SIG-M5 (cell line): ENCODE data around the gene NCOA1.
"Not testable (repeated sequence)": the region's sequence is repeated elsewhere in the genome, so short reads cannot be mapped to it uniquely, and the experiment has no call there.

Experiments used
- DNase-seq: peaks from one replicate; lab custom pipeline; 2025; lab: John Stamatoyannopoulos, UW

The NCOA1 gene

DNA sequence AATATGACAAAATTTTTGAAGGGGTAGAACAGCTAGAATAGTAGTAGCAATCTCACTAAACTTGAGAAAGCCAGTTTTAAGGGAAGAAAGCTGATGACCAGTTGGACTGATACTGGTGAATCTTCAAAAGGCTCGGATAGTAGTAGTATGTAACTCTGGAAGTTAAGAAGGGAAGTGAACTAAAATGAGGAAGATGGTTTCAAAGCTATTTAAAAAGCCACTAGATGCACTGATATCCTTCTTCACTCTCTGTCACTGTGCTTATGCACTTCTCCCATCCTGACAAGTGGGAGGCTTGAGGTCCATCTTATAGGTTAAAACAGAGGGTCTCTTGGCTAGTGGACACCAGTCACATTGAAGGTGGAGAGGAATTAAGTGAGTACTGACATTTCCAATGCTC lies 141.1 kb downstream of the NCOA1 start:
- DNase-seq = no peak

DNA sequence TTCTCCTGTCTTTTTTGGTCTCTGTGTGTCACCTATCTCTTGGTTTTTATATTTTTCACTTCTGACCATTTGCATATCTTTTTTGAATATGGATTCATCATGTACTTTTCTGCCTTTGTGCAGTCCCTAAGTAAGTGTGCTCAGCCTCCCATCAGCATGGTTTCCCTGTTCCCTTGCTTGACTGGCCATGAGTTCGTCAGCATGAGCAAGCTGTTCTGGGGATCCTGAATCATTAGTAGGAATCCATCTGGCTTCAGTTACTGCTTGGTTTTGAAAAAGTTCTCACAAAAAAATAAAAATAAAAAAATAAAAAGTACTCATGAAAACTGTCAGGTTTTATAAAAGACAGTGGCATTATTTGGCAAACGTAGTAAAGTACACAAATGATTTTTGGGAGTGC lies 144.1 kb downstream of the NCOA1 start:
- DNase-seq = no peak

DNA sequence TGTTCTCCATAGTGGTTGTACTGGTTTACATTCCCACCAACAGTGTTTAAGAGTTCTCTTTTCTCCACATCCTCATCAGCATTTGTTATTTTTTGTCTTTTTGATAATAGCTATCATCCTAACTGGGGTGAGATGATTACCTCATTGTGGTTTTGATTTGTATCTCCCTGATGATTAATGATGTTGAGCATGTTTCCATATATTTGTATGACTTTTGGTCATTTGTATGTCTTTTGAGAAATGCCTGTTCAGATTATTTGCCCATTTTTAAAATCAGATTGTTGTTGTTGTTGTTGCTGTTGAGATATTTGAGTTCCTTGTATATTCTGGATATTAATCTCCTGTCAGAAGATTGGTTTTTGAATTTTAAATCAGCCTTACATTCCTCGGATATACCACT lies 147.5 kb downstream of the NCOA1 start:
- no peak for DNase-seq

DNA sequence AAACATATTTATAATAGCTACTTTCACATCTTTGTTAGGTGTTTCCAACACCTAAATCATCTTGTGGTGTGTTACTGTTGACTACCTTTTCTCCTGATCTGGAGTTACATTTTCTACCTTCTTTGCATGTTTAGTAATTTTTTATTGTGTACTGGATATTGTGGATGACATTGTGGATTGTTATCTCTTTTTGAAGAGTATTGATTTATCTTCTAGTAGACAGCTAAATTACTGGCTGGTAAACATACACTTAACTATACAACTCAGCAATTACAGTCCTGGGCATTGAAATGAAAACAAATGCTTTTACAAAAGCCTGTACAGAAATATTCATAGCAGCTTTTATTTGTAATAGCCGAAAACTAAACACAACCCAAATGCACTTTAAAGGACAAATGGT lies 151.3 kb downstream of the NCOA1 start:
- DNase-seq = no peak

DNA sequence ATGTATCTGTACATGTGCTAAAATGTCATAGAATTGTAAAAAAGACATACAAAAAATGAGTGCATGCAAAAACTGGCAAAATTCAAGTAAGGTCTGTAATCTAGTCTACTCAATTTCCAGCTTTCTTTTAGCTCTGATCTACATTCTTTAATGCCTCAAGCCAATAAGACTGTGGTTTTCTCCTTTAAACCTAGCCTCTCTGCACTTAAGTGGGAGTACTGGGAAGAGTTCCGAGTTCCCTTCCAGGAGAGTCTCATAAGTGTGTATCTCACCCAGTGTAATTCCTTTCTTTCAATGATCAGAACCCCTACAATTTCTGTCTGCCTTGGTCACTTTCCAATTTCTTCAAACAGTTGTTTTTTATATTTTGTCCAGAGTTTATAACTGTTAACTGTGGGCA lies 152.0 kb downstream of the NCOA1 start:
- DNase-seq = no peak

DNA sequence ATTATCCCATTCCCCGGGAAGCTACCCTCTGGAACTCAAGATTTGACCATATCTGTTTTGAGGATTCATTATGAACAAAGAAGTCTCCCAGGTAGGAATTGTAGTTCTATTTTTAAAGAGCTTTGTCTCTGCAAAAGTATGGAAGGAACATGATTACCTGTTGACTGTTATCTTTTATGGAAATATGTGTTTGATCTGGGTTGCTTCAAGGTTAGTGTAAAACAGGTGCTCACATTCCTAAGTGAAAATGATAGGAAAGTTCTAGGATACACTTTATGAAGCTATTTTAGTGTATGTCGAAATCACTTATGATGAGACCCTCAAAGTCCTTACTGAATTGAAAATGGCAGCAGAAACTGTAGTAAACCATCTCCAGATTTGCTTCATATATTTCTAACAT lies 153.0 kb downstream of the NCOA1 start:
- no peak for DNase-seq

DNA sequence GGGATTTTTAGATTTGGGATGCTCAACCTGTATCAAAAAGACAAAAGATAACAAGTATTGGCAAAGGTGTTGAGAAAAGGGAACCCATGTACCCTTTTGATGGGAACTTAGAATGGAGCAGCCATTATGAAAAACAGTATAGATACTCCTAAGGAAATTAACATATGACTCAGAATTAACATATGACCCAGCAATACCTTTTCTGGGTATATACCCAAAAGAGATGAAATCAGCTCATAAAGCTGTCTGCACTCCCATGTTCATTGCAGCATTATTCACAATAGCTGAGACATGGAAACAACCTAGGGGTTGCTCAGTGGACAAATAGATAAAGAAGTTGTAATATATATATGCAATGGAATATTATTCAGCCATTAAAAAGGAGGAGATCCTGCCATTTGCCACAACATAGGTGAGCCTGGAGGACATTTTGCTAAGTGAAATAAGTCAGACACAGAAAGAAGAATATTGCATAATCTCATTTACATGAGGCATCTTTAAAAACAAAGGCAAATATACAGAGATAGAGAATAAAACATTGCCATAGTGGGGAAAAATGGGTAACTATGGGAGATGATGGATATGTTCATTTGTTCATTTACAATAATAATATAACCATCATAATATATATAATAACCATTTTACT lies 160.1 kb downstream of the NCOA1 start:
- DNase-seq = no peak

DNA sequence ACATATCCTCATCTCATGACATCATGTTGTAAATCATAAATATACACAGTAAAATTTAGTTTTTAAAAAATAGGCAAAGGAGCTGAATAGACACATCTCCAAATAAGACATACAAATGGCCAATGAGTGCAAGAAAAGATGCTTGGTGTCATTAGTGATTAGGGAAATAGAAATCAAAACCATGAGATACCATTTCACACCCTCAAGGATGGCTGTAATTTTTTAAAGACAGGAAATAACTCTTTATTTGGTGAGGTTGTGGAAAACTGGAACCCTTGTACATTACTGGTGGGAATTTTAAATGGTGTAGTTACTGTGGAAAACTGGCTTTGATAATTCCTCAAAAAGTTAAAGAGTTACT lies 160.6 kb downstream of the NCOA1 start:
- DNase-seq = no peak

DNA sequence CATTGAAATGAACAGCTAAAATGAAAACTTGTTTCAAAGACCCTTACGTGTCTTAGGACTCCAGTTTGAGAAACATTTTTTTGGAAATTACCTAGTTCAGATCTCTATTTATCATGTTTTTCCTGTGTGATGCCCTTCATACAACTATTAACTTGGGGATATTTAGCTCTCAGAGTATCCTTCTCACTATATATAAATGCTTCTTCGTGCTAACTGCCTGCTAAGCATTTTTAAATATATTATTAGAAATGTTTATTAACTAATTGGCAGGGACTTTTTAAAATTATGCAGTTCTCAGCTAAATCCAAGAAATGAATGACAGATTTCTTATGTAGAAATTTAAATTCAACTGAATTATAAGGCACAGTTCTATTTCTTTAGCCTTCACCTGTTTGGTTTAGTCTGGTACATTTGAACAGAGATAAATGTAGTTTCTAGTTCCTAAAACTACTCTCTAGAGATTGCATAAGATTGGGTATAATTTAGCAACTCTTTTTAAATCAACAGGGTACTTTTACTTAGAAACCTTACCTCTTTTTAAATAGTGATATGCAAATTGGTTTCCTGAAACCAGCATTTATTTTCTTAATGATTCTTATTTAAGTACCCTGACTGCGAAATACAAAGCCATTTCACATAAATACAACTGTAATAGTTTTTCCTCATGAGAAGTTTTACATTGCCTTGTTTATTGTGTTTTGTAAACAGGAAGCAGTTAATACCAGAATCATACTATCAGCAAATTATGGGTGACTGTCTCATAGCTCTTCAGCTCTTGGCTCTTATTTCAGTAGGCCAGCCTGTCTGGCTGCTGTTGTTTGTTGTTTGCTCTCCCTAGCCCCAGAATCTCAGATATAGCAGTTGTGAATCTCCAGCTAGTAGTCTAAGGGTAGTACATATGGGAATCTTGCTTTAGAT lies 161.5 kb downstream of the NCOA1 start:
- DNase-seq = no peak

DNA sequence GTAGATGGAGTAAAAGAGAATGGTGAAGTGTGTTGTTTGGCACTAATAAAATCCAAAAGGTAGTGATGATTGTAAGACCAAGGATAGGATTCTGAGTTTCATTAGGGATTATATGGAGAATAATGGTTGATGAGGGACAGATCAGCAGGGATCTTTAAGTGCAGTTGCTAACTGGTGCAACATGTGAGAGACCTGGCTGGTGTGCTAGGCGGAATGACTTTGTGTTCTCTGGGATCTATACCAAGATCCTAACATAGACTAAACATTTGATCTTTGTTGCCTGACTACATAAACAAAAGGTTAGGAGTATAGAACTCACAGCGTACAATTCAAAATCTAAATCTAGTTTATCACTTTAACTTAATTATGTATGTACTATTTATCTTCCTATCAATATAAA lies 166.8 kb downstream of the NCOA1 start:
- DNase-seq = no peak

DNA sequence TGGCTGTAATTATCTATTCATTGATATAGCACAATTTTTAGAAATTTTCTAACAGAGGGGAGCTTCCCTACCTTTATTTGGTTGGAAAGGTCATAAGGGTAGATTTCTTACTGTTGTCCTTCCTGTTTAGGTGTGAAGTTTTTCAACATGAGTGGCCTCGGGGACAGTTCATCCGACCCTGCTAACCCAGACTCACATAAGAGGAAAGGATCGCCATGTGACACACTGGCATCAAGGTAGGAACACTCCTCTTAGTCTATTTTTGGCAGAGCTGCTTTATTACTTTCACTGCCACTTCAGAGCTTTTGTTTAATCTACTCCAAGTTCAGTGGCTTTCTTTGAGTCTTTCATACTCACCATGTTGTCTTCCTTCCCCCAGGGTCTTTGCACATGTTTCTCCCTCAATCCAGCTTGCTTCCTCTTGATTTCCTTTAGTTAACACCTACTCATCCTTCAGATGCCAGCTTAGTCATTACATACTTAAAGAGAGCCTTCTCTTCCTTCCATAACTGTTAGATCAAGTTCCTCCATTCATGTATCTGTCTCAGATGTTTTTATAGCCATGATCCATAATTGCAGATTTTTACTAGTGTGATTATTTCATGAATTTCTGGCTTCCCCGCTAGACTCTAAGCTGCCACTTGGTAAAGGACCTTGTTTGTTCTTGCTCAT lies 167.6 kb downstream of the NCOA1 start:
- no peak for DNase-seq

DNA sequence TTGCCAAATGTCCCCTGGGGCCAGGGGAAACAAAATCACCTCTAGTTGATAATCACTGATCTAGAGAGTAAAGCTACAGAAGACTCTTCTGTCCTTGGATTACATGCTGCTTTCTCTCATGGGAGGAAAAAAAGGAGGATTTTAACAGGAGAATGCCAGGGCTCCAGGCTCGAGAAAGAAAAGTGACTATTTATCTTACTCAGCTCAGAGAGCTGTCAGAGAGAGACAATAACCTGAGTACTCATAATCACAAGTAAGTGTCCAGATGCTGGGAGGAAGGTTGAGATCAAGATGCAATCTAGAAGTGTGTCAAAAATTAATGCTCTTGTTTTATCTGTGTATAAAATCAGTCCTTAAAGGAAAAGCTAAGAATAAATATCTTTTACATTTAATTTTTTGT lies 168.8 kb downstream of the NCOA1 start:
- no peak for DNase-seq

DNA sequence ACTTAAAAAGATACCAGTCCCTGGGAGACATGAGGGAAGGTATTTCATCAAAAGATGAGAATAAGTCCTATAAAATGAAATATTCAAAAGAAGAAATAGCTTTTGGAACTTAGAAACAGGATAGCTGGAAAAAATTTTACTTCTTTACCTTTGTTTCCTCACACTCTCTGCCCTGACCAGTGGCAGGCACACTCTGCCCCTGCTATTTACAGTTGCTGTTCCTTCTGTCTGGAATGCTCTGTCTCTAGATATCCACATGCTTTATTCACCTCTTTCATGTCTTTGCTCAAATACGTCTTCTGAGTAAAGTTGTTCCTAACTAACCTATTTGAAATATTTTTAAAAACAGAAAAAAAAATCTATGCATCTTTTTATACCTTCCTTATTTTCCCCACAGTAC lies 176.5 kb downstream of the NCOA1 start:
- no peak for DNase-seq

DNA sequence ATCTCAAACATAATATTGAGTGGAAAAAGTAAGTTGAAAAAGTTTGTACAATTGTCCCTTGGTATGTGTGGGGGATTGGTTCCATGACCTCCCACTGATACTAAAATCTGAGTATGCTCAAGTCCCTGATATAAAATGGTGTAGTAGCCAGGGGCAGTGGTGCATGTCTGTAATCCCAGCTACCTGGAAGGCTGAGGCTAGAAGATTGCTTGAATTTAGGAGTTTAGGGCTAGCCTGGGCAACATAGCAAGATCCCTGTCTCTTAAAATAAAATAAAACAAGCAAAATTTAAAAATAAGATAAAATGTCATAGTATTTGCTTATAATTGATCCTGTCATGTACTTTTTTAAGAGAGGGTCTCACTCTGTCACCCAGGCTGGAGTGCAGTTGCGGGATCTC lies 180.2 kb downstream of the NCOA1 start:
- no peak for DNase-seq

DNA sequence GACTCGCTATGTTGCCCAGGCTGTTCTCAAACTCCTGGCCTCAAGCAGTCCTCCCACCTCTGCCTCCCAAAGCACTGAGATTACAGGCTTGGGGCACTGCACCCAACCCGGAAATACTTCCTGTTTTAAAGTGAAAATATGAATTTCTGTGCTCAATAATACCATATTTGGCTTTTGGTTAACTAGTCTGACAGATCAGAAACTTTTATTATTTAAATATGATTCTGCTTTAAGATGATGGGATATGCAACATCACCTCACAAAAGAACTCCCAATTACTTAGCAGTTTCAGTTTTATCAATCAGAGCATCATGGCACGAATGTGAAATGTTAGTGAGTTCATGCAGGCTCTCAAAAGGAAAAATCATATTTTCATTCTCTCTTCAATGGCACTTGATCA lies 181.5 kb downstream of the NCOA1 start:
- DNase-seq = no peak

DNA sequence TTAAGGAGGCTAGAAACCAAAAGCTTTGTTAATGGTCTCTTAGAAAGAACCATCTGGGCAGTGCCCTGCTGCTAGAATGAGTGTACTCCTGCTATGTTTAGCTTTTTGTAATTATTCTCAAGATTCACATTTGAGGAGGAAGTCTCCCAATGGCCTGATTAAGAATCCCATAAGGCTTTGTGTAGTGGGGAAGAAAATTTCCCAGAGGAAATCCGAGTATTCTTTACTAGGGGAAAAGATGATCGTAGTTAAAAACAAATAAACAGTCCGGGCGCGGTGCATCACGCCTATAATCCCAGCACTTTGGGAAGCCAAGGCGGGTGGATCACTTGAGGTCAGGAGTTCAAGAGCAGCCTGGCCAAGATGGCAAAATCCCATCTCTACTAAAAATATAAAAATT lies 184.3 kb downstream of the NCOA1 start:
- DNase-seq = no peak

DNA sequence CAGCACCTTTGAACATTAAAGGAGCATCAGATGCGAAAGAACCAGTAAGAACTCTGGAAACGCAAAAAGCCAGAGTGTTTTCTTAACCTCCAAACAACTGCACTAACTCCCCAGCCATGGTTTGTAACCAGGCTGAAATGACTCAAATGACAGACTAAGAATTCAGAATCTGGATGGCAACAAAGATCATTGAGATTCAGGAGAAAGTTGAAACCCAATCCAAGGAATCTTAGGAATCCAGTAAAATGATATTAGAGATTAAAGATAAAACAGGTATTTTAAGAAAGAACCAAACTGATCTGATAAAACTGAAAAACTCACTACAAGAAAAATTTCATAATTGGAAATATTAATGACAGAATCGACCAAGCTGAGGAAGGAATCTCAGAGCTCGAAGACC lies 185.4 kb downstream of the NCOA1 start:
- DNase-seq = no peak

DNA sequence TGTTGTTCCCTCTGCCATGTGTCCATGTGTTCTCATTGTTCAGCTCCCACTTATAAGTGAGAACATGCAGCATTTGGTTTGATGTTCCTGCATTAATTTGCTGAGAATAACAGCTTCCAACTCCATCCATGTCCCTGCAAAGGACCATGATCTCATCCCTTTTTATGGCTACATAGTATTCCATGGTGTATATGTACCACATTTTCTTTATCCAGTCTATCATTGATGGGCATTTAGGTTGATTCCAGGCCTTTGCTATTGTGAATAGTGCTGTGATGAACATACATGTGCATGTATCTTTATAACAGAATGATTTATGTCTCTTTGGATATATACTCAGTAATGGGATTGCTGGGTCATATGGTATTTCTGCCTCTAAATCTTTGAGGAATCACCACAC lies 187.0 kb downstream of the NCOA1 start:
- not testable (repeated sequence) for DNase-seq

DNA sequence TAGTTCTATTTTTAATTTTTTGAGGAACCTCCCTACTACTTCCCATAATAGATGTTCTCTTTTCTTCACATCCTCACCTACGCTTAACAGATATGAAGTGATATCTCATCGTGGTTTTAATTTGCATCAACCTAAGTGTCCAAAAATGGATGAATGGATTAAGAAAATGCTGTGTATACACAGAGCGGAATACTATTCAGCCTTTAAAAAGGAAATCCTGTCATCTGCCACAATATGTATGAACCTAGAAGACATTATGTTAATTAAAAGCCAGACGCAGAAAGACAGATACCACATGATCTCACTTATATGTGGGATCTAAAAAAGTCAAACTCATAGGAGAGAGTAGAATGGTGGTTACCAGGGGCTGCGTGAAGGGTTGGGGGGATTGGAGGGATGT lies 189.1 kb downstream of the NCOA1 start:
- no peak for DNase-seq

DNA sequence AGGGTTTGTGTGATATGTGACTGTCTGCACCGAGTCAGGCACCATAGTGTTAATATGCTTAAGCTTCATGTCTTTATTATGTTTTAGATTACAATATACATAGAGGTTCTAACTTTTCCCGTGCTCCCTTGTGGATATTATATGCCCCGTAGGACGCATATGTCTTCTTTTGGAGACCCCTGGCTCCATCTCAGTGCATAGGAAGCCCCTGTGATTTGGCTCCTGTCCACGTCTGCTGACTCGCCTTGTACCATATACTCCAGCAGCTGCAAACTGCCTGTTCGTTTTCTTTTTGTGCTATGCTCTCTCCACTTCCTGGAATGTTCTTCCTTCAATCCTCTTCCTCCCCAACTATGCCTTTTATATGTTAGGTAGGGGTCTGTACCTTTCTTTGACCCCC lies 191.2 kb downstream of the NCOA1 start:
- no peak for DNase-seq

DNA sequence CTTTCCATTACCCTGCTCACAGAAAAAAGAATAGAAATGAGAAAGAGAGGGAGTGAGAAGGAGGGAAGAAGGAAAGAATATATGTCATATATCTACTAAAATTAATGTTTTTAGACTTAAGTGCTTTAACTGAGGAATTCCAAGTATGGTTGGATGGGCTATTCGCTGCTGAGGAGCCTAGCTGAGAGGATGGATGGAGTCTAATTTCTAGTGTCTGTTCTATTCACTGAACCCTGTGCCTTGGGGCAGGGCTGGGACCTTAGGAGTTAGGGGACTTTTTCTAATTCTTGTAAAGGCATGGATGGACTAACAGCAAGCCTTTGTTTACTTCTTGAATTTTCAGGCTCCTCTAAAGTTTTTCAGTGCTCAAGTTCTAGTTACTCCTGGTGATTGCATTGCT lies 192.4 kb downstream of the NCOA1 start:
- DNase-seq = no peak

DNA sequence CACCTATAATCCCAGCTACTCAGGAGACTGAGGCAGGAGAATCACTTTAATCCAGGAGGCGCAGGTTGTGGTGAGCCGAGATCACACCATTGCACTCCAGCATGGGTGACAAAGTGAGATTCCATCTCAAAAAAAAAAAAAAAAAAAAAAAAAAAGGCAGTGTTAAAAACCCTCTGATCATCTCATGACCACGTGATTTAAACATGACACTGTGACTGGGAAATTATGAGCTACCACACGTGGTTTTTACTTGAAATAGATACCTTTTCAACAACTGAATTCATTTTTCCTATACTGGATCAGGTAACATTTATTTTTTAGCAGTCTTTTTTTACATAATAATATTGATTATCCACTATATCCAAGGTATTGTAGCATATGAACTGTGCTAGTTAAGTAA lies 199.5 kb downstream of the NCOA1 start:
- no peak for DNase-seq

DNA sequence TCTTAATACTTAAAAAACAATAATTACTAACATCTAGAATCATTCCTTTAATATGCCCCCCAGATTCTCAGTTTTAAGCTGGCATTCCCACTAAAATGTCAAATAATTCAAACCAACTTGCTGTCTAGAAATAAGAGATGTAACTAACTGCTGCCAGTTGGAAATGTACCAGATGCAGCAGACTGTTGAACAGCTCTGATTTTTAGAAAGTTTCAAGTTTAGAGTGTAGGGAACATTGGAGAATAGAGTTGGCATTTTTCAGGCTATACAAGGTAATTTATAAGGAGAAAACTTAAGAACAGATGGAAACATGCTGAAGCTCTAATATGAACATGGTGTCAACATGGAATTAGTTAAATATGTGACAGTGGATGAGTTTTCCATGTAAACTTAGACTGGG lies 200.8 kb downstream of the NCOA1 start:
- no peak for DNase-seq
